ENCODE data around the gene JMJD1C. TPM values are rescaled to one million over a fixed set of nuclear protein-coding genes. Genes with fewer than 3 reads are reported as not detected.

JMJD1C gene
- total RNA-seq, 6 experiments from 2014 or later: 29.6 to 53.3 (median 38.2) TPM

GRCh38 chr10:63260103-63260859, 205.5 kb downstream of the JMJD1C start:
- no peak overlapping the region for H3K27ac ChIP-seq
- no peaks in the 10 kb centered on the region for H3K27me3 ChIP-seq
- no peaks in the 10 kb centered on the region for H3K9me3 ChIP-seq
- peaks cover 0 to 67% (median 33%) of the 10 kb centered on the region in 4 donors for H3K4me1 ChIP-seq
- TF ChIP-seq CTCF (IDR thresholded peaks at IDR 0.05) (no peak), POLR2A (IDR thresholded peaks at IDR 0.05) (no peak)
- WGBS (ENCODE audit: insufficient coverage, low coverage, low lambda C conversion rate, missing lambda C conversion rate): 73% methylated on average over 17 of the region's 17 CpGs
- ATAC-seq: no peak
- intact Hi-C loops (cut with DNase I): no loop called here
- H3K36me3 ChIP-seq: no peaks in the 10 kb centered on the region
- no peak overlapping the region for H3K4me3 ChIP-seq
- no peak for DNase-seq

GRCh38 chr10:63258920-63259678, 206.7 kb downstream of the JMJD1C start:
- TF ChIP-seq CTCF (IDR thresholded peaks at IDR 0.05) (no peak), POLR2A (IDR thresholded peaks at IDR 0.05) (no peak)
- no peak overlapping the region for H3K4me3 ChIP-seq
- H3K27me3 ChIP-seq: no peaks in the 10 kb centered on the region
- intact Hi-C loops (cut with DNase I): no loop called here
- WGBS (ENCODE audit: insufficient coverage, low coverage, low lambda C conversion rate, missing lambda C conversion rate): 38% methylated on average over 2 of the region's 2 CpGs
- no peak overlapping the region for H3K27ac ChIP-seq
- no peak for DNase-seq
- no peaks in the 10 kb centered on the region for H3K9me3 ChIP-seq
- ATAC-seq: peak; percentile 29 to 47 (median 34)
- H3K36me3 ChIP-seq: no peaks in the 10 kb centered on the region
- H3K4me1 ChIP-seq: peaks cover 0 to 59% (median 30%) of the 10 kb centered on the region in 4 donors

GRCh38 chr10:63257778-63258177, 208.0 kb downstream of the JMJD1C start:
- no peak for TF ChIP-seq CTCF (IDR thresholded peaks at IDR 0.05)
- DNase-seq: no peak
- no peaks in the 10 kb centered on the region for H3K27me3 ChIP-seq
- no peaks in the 10 kb centered on the region for H3K9me3 ChIP-seq
- no peak for ATAC-seq
- no peaks in the 10 kb centered on the region for H3K36me3 ChIP-seq
- 52% methylated on average over 2 of the region's 2 CpGs for WGBS (ENCODE audit: insufficient coverage, low coverage, low lambda C conversion rate, missing lambda C conversion rate)
- intact Hi-C loops (cut with DNase I): no loop called here
- H3K4me3 ChIP-seq: no peak overlapping the region
- H3K27ac ChIP-seq: no peak overlapping the region
- H3K4me1 ChIP-seq: peaks cover 0 to 52% (median 29%) of the 10 kb centered on the region in 4 donors

- no peaks in the 10 kb centered on the region for H3K9me3 ChIP-seq
- no peak for DNase-seq
- 5% methylated on average over 3 of the region's 3 CpGs for WGBS (ENCODE audit: insufficient coverage, low coverage, low lambda C conversion rate, missing lambda C conversion rate)
- intact Hi-C loops (cut with DNase I): no loop called here
- TF ChIP-seq CTCF (IDR thresholded peaks at IDR 0.05): no peak
- no peak for TF ChIP-seq POLR2A (IDR thresholded peaks at IDR 0.05)
- H3K27me3 ChIP-seq: no peaks in the 10 kb centered on the region
- H3K36me3 ChIP-seq: no peaks in the 10 kb centered on the region
- H3K4me3 ChIP-seq: no peak overlapping the region
- no peak overlapping the region for H3K27ac ChIP-seq
- peak; percentile 72 to 79 (median 77) for ATAC-seq
- peaks cover 0 to 59% (median 30%) of the 10 kb centered on the region in 4 donors for H3K4me1 ChIP-seq
These were observed 209.6 kb downstream of the JMJD1C start for GRCh38 chr10:63256009-63256773.
